HG03520 (cell line): ENCODE results near the gene CYP2A6.
"Not testable (repeated sequence)": the region's sequence is repeated elsewhere in the genome, so short reads cannot be mapped to it uniquely, and the experiment has no call there.

Source experiments
- ATAC-seq: cut with Tn5 transposase; IDR thresholded peaks from one replicate; pipeline ENCODE4 v1.9.1; 2021; ENCODE audit warnings: mild to moderate bottlenecking, moderate library complexity; ENCODE audit not compliant: unreplicated experiment

CYP2A6 gene

DNA sequence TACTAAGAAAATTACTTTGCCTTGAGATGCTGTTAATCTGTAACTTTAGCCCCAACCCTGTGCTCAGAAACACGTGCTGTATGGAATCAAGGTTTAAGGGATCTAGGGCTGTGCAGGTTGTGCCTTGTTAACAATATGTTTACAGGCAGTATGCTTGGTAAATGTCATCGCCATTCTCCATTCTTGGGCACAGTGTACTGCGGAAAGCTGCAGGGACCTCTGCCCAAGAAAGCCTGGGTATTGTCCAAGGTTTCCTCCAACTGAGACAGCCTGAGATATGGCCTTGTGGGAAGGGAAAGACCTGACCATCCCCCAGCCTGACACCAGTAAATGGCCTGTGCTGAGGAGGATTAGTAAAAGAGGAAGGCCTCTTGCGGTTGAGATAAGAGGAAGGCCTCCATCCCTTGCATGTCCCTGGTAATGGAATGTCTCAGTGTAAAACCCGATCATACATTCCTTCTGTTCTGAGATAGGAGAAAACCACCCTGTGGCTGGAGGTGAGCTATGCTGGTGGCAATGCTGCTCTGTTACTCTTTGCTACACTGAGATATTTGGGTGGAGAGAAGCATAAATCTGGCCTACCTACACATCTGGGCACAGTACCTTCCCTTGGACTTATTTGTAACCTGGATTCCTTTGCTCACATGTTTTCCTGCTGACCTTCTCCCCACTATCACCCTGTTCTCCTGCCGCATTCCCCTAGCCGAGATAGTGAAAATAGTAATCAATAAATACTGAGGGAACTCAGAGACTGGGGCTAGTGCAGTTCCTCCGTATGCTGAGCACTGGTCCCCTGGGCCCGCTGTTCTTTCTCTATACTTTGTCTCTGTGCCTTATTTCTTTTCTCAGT lies 27.3 kb downstream of the CYP2A6 start:
- ATAC-seq = not testable (repeated sequence)

DNA sequence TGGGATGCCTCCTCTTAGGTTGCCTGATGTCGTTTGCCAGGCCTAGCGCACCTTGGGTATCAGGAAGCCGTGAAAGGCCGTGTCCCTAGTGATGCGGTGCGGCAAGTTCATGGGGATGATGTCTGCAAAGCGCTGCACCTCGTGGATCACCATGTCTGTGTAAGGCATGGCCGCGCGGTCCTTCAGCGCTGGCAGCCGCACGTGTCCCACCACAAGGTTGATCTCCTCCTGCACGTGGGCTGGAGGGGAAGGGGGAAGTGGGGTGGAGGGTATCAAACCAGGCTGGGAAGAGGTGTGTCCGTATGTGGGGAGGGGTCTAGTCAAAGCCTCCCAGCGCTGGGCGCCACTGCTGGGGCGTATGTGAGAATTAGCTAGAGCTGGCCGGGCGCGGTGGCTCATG lies 28.1 kb downstream of the CYP2A6 start:
- no peak for ATAC-seq

DNA sequence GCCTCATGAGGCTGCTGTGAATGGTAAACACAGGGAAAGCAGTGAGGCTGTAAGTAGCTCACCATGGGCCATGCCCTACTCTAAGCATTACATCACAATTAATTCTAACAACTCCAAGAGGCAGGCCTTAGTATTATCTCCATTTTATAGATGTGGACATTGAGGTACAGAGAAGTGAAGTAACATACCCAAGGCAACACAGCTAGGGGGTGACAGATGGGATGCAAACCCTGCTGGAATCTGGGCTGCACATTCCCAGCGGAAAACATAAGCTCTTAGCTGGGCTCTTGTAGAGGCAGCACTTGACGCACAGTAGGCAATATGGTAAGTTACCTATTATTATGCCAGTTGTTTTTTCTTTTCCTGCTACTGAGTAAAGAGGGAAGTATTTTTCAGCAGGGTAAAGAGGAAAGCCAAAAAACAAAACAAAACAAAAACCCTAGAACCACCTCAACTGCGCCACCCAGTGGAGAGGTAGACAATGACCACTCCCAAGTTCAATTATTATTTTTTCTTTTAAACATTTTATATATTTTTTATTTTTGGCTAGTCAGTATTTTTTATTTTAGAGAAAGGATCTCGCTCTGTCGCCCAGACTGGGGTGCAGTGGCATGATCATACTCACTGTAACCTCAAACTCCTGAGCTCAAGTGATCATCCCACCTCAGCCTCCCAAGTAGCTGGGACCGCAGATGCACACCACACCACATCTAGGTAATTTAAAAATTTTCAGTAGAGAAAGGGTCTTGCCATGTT lies 30.6 kb downstream of the CYP2A6 start:
- ATAC-seq = not testable (repeated sequence)

GRCh38 chr19:40818480-40819399 lies 31.5 kb downstream of the CYP2A6 start:
- not testable (repeated sequence) for ATAC-seq

GRCh38 chr19:40815223-40815622 lies 35.0 kb downstream of the CYP2A6 start:
- ATAC-seq = no peak

DNA sequence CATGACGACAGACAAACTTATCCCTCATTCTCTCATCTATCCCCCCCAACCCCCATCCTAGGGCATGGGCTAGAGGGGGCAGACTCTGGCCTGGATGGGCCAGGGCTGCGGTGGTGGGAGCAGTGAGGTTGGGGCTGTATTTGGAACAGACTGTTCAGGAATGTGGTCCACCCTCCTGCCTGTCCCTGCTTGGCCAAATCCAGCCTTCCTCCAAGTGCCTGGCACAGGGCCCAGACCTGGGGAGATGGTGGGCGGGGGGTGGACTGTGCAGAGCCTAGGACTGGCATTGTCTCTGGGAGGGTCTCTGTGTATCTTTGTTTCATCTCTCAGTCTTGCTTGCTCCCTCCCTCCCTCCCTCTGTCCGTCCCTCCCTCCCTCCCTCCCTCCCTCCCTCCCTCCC lies 37.1 kb downstream of the CYP2A6 start:
- no peak for ATAC-seq

- not testable (repeated sequence) for ATAC-seq
Observed at GRCh38 chr19:40812571-40812970, 37.7 kb downstream of the CYP2A6 start.

DNA sequence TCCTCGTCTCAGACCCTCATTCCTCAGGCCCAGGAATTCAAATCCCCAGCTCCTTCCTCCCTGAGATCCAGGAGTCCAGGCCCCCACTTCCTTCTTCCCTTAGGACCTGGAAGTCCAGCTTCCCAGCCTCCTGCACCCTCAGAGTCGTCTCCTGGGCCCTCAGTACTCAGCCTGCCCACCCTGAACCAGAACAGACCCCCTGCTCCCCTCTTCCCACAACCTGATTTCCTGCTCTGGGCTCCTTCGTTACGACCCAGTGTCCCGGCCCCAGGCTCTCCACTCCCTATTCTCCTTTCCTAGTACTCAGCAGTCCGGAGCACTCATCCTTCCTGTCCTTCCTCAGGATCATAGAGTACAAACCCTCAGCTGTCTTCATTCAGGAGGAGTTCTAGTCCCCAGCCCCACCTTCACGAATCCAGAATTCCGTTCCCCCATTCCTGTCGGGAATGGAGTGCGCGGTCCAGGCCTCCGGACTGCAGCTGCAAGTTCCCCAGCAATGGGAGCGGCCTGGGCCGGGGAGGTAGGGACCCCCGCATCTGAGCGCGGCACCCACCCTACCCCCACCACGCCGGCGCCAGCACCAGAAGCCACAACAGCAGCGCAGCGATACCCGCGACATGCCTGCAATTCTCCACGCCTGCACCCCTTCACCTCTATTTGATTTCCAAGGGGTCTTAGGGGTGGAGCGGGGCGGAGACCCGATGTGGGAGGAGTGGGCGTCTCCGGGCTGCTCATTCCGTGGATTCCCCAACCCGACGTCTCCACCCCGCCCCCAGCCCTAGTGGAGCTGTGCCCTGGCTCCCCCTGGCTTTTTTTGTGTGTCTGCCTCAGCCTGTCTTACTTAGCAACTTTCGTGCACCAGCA lies 38.5 kb downstream of the CYP2A6 start:
- no peak for ATAC-seq

- not testable (repeated sequence) for ATAC-seq
Observed at GRCh38 chr19:40810649-40811408, 39.4 kb downstream of the CYP2A6 start.

DNA sequence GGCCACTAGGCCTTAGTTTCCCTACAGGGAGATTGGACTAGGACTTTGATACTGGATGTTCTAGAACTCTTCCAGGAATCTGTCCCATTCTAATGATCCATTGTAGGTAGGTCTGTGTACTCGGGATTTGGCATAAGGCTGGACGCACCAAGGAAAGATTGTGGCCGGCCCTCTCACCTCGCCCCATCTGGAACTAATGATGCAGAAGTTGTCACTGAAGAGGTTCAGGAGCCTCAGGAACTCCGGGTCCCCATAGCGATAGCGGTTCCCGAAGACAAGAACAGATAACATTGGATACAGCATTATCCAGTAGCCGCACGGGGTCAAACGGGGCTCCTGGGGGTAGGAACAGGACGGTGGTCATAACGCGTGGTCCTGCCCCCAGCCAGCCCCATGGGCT lies 40.1 kb downstream of the CYP2A6 start:
- no peak for ATAC-seq

- ATAC-seq = no peak
Observed at GRCh38 chr19:40809358-40810086, 40.7 kb downstream of the CYP2A6 start.

DNA sequence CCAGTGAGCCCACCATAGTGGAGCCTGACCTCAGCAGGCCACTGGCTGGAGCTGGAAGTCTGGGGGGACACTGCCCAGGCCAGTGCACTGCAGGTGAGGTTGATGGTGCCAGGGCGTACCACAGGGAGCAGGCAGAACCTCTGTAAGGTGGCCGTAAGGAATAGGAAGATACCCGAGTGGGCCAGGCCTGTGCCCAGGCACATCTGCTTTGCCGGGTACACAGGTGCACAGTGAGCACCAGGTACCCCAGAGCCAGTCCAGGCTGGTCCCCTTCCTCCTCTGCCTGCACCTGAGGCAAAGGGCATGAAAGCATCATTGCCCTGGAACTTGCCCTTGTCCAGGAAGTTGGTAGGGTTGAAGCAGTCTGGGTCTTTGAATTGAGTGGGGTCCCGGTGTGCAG lies 41.8 kb downstream of the CYP2A6 start:
- no peak for ATAC-seq

GRCh38 chr19:40808021-40808325 lies 42.3 kb downstream of the CYP2A6 start:
- no peak for ATAC-seq

- ATAC-seq = no peak
Observed at GRCh38 chr19:40807147-40808020, 42.9 kb downstream of the CYP2A6 start.

GRCh38 chr19:40806423-40807146 lies 43.7 kb downstream of the CYP2A6 start:
- no peak for ATAC-seq

DNA sequence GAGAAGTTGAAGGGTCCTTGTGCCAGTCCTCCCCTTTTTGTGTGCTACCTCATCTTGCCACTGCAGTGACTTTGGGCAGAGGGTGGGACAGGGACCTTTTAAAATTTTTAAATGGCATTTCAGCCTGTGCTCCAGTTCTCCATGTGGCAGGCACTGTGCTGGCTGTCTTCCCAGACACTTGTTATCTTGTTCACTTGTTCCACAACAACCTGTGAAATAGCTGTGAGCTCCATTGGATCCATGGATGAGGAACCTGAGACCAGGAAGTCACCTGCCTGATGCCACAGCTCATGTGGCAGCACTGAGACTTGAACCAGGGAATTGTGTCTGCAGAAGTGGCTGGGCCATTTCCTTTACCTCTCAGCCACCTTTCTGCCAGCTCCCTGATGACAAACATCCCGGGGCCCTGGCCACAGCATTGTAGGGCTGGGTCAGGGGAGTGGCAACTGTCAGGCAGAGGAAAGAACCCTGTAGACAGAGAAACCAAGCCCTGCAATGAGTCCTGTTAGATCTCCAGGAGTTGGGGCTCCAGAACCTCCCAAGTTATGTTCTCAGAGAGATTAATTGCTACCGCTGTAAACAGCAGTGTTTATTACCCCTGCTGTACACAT lies 44.9 kb downstream of the CYP2A6 start:
- no peak for ATAC-seq

GRCh38 chr19:40804783-40805242 lies 45.4 kb downstream of the CYP2A6 start:
- ATAC-seq = no peak
